Brain microvascular endothelial cell (primary cell): ENCODE data around the gene AFG1L.
"Not testable (repeated sequence)": the region's sequence is repeated elsewhere in the genome, so short reads cannot be mapped to it uniquely, and the experiment has no call there.

Source experiments
- DNase-seq: peaks from one replicate; pipeline ENCODE4 v3.0.0-alpha.2; 2020
- H3K27ac ChIP-seq: fragments of 250-450 bp; sonication (Bioruptor Pico); 2 replicates; pipeline ENCODE4 v1.5.1; 2020; ENCODE audit warnings: mild to moderate bottlenecking, moderate library complexity
- H3K27me3 ChIP-seq: fragments of 250-450 bp; sonication (Bioruptor Pico); replicated peaks from 2 replicates; pipeline ENCODE4 v1.5.1; 2020; ENCODE audit warnings: mild to moderate bottlenecking
- H3K36me3 ChIP-seq: fragments of 250-450 bp; sonication (Bioruptor Pico); replicated peaks from 2 replicates; pipeline ENCODE4 v1.5.1; 2020; ENCODE audit warnings: mild to moderate bottlenecking
- H3K4me3 ChIP-seq: 2 replicates; pipeline ENCODE4 v1.5.1; 2011; ENCODE audit warnings: low read depth, mild to moderate bottlenecking, control low read depth, low read length, moderate library complexity
- in situ Hi-C: cut with HindIII; loops from 2 replicates; pipeline ENCODE4 v1.10.0; 2017; ENCODE audit warnings: low sequenced_read_pairs, low pct_ligation_motif_present
- TF ChIP-seq, protein P1 (sequence below): IDR thresholded peaks from 2 replicates; pipeline ENCODE4 v1.5.1; 2011; ENCODE audit warnings: low read depth, mild to moderate bottlenecking, moderate library complexity, low read length, control low read depth, inconsistent platforms; ENCODE audit errors: missing control alignments

The AFG1L gene

GRCh38 chr6:108294297-108294726 is 542 bp upstream of the AFG1L start:
- Histone ChIP-seq H3K27ac (peak overlapping the region; percentile 88), H3K27me3 (no peaks in the 10 kb centered on the region), H3K36me3 (no peaks in the 10 kb centered on the region), H3K4me3 (peak overlapping the region; percentile 97)
- in situ Hi-C loops = no loop called here
- TF ChIP-seq, protein P1, sequence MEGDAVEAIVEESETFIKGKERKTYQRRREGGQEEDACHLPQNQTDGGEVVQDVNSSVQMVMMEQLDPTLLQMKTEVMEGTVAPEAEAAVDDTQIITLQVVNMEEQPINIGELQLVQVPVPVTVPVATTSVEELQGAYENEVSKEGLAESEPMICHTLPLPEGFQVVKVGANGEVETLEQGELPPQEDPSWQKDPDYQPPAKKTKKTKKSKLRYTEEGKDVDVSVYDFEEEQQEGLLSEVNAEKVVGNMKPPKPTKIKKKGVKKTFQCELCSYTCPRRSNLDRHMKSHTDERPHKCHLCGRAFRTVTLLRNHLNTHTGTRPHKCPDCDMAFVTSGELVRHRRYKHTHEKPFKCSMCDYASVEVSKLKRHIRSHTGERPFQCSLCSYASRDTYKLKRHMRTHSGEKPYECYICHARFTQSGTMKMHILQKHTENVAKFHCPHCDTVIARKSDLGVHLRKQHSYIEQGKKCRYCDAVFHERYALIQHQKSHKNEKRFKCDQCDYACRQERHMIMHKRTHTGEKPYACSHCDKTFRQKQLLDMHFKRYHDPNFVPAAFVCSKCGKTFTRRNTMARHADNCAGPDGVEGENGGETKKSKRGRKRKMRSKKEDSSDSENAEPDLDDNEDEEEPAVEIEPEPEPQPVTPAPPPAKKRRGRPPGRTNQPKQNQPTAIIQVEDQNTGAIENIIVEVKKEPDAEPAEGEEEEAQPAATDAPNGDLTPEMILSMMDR = no peak
- DNase-seq = no peak

- DNase-seq = no peak
- H3K27me3 ChIP-seq = no peaks in the 10 kb centered on the region
- H3K4me3 ChIP-seq = peak overlapping the region; percentile 97
- TF ChIP-seq, protein P1 = no peak
- peak overlapping the region; percentile 88 for H3K27ac ChIP-seq
- in situ Hi-C loops = no loop called here
- no peaks in the 10 kb centered on the region for H3K36me3 ChIP-seq
Measured at GRCh38 chr6:108295676-108296075, 822 bp downstream of the AFG1L start.

DNA sequence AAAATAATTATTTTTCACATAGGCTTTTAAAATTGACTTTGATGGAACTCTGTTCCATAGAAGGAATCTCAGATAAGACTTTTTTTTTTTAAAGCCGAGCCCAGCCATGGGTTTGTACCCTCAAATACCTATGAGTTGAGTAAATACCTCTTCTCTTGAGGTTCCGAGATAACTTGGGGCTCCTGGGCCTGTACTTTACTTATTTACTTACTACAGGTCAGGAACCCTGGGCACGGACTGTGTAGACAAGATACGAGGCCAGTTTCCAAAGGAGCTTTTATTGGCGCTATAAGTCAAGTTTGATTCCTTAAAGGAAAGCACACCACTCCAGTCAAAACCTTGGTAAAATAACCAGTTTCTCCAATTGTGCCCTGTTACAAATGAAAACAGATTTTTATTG is 7.5 kb downstream of the AFG1L start:
- TF ChIP-seq, protein P1 = no peak
- no peaks in the 10 kb centered on the region for H3K27me3 ChIP-seq
- no peaks in the 10 kb centered on the region for H3K36me3 ChIP-seq
- H3K4me3 ChIP-seq = no peak overlapping the region
- no peak for DNase-seq
- no peak overlapping the region for H3K27ac ChIP-seq
- in situ Hi-C loops = no loop called here

DNA sequence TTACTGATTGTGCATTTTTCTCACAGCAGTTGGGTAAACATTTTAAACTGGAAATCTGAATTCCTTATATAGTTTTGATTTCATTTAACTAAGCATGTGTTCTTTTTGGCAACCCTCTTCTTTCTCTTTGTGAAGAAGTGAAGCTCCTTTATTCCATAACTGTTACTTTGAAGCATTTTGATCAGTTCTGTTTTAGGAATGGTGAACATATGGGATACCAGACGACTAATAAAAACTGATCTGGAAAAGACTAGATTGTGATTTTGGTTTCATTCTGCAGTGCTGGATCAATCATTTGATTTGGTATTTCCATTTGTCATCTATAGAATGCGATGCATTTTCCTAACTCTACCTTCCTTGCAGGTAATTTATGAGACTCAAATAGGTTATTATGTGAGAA is 9.8 kb downstream of the AFG1L start:
- in situ Hi-C loops = no loop called here
- H3K27ac ChIP-seq = no peak overlapping the region
- TF ChIP-seq, protein P1 = no peak
- no peak for DNase-seq
- H3K4me3 ChIP-seq = no peak overlapping the region
- H3K27me3 ChIP-seq = no peaks in the 10 kb centered on the region
- no peaks in the 10 kb centered on the region for H3K36me3 ChIP-seq

DNA sequence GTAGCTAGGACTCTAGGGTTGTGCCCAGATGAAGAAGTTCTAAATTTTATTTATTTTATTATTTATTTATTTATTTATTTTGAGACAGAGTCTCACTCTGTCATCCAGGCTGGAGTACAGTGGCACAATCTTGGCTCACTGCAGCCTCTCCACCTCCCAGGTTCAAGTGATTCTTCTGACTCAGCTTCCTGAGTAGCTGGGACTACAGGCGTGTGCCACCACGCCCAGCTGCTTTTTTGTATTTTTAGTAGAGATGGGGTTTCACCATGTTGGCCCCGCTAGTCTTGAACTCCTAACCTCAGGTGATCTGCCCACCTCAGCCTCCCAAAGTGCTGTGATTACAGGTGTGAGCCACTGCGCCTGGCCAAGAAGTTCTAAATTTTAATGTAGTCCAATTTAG is 13.8 kb downstream of the AFG1L start:
- H3K27ac ChIP-seq, H3K4me3 ChIP-seq, H3K27me3 ChIP-seq, H3K36me3 ChIP-seq, in situ Hi-C loops, DNase-seq: not testable (repeated sequence)

GRCh38 chr6:108309844-108310243 is 15.0 kb downstream of the AFG1L start:
- TF ChIP-seq, protein P1 = no peak
- H3K27me3 ChIP-seq = no peaks in the 10 kb centered on the region
- no peak for DNase-seq
- H3K36me3 ChIP-seq = no peaks in the 10 kb centered on the region
- no peak overlapping the region for H3K27ac ChIP-seq
- H3K4me3 ChIP-seq = no peak overlapping the region
- in situ Hi-C loops = no loop called here
